NCI-H2107 treated with DMSO at 0.1 percent for 48 hours (cell line): ENCODE results near the gene PRSS27.
"Not testable (repeated sequence)": the region's sequence is repeated elsewhere in the genome, so short reads cannot be mapped to it uniquely, and the experiment has no call there.

Experiments
- DNase-seq: peaks from one replicate; lab custom pipeline; 2025; ENCODE audit not compliant: unreplicated experiment; lab: John Stamatoyannopoulos, UW

Gene PRSS27

GRCh38 chr16:2676937-2677336 is 43.1 kb downstream of the PRSS27 start:
- not testable (repeated sequence) for DNase-seq

- DNase-seq: no peak
Observed at GRCh38 chr16:2675714-2676113, 44.3 kb downstream of the PRSS27 start.

GRCh38 chr16:2675021-2675420 is 45.0 kb downstream of the PRSS27 start:
- DNase-seq: no peak

GRCh38 chr16:2673066-2673999 is 46.7 kb downstream of the PRSS27 start:
- DNase-seq: peak; percentile 66

GRCh38 chr16:2671741-2672140 is 48.3 kb downstream of the PRSS27 start:
- no peak for DNase-seq

GRCh38 chr16:2671193-2671592 is 48.8 kb downstream of the PRSS27 start:
- not testable (repeated sequence) for DNase-seq

- DNase-seq: not testable (repeated sequence)
Observed at GRCh38 chr16:2670017-2670416, 50.0 kb downstream of the PRSS27 start.

- DNase-seq: not testable (repeated sequence)
Observed at GRCh38 chr16:2669587-2669986, 50.4 kb downstream of the PRSS27 start.

GRCh38 chr16:2666671-2667070 is 53.4 kb downstream of the PRSS27 start:
- not testable (repeated sequence) for DNase-seq

GRCh38 chr16:2664574-2664982 is 55.4 kb downstream of the PRSS27 start:
- peak; percentile 80 for DNase-seq

- no peak for DNase-seq
Observed at GRCh38 chr16:2663553-2664546, 56.2 kb downstream of the PRSS27 start.
